ENCODE results near the gene SLMAP.
"Not testable (repeated sequence)": the region's sequence is repeated elsewhere in the genome, so short reads cannot be mapped to it uniquely, and the experiment has no call there.

SLMAP gene

DNA sequence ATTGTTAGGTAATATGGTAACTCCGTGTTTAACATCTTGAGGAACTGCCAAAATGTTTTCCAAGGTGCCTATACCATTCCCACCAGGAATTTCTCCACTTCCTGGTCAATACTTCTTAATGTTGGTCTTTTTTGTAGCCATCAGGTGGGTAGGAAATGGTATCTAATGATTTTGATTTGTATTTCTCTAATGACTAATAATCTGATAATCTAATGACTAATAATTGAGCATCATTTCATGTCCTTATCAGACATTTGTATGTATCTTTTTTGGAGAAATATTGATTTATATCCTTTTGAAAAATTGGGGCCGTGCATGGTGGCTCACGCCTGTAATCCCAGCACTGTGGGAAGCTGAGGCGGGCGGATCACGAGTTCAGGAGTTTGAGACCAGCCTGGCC is 38.8 kb downstream of the SLMAP start:
- TF ChIP-seq, protein P1, sequence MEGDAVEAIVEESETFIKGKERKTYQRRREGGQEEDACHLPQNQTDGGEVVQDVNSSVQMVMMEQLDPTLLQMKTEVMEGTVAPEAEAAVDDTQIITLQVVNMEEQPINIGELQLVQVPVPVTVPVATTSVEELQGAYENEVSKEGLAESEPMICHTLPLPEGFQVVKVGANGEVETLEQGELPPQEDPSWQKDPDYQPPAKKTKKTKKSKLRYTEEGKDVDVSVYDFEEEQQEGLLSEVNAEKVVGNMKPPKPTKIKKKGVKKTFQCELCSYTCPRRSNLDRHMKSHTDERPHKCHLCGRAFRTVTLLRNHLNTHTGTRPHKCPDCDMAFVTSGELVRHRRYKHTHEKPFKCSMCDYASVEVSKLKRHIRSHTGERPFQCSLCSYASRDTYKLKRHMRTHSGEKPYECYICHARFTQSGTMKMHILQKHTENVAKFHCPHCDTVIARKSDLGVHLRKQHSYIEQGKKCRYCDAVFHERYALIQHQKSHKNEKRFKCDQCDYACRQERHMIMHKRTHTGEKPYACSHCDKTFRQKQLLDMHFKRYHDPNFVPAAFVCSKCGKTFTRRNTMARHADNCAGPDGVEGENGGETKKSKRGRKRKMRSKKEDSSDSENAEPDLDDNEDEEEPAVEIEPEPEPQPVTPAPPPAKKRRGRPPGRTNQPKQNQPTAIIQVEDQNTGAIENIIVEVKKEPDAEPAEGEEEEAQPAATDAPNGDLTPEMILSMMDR (conservative IDR thresholded peaks at IDR 0.05; ENCODE audit: control insufficient read depth, insufficient read depth, low read depth, low read length): no peak
- no peak for DNase-seq (ENCODE audit: low read depth)
- H3K4me3 ChIP-seq (ENCODE audit: control insufficient read depth, low read depth, low read length): no peak overlapping the region

DNA sequence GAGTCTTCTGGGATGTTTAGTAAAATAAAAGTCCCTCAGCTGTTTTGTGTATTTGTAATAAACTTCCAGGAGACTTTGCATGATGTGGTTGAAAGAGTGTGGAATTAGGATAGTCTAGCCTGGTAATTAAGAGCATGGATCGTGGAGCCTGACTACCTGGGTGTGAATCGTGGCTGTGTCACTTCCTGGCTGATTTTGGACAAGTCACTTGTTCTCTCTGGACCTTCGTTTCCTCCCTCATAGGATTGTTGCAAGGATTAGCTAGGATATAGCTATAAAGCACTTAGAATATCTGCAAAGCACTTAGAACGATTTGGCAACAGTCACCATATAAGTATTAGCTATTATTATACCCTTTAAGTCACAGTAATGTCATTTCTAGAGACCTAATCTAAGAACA is 40.2 kb downstream of the SLMAP start:
- TF ChIP-seq, protein P1 (conservative IDR thresholded peaks at IDR 0.05; ENCODE audit: control insufficient read depth, insufficient read depth, low read depth, low read length): no peak
- no peak overlapping the region for H3K4me3 ChIP-seq (ENCODE audit: control insufficient read depth, low read depth, low read length)
- DNase-seq (ENCODE audit: low read depth): peak; percentile 32

DNA sequence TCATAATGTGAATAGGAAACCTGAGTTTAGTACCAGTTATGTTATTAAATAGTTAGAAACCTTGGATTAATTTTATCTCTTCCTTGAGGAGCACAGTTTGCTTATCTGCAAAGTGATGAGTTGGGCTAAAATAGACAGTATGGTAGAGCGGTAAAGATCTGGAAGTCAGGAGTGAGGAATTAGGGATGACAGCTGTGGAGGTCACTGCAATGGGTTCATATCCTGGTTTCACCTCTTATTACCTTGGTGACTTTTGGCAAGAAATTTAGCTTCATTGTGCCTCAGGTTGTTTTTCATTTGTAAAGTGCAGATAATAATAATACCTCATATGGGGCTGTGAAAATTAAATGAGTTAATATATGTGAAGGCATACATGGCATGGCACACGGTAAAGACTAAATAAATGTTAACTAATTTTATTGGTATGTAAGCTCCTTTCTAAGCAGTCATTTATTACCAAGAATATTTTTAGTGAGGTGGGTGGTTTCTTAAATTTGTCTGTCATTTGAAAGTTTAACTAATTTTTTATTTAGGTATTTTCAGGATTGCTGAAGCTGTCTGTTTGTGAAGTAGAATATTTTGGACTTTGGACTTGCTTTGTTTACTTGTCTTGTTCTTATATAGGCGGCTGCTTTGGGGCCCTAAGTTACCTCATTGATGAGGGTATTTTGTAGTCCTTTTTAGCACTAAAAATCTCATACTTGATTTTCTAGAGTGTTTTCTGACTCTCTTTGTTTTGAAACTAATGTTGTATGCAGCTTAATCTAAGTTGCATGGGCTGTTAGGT is 41.8 kb downstream of the SLMAP start:
- no peak for DNase-seq (ENCODE audit: low read depth)
- TF ChIP-seq, protein P1 (conservative IDR thresholded peaks at IDR 0.05; ENCODE audit: control insufficient read depth, insufficient read depth, low read depth, low read length): no peak
- H3K4me3 ChIP-seq (ENCODE audit: control insufficient read depth, low read depth, low read length): no peak overlapping the region

DNA sequence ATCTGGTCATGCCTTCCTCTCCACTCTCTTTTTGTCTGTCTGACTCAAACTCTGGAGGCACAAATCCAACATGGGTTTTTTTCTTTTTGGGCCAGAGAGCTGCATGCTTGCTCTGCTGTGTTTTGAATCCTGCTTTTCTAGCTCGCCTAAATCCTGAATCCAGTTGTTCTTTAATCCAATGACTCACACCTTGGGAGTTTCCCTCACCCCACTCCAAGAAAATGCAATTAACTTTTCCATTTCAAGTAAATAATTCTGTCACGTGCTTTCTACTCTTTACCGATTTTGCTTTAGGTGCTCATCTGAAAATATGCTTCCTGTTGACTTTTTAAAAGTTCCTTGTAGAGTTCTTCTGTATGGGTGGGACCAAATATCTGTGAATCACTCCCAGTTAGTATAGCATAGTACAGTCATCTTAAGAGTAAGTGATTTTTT is 47.6 kb downstream of the SLMAP start:
- peak overlapping the region; percentile 24 for H3K4me3 ChIP-seq (ENCODE audit: control insufficient read depth, low read depth, low read length)
- peak; percentile 96 for DNase-seq (ENCODE audit: low read depth)

DNA sequence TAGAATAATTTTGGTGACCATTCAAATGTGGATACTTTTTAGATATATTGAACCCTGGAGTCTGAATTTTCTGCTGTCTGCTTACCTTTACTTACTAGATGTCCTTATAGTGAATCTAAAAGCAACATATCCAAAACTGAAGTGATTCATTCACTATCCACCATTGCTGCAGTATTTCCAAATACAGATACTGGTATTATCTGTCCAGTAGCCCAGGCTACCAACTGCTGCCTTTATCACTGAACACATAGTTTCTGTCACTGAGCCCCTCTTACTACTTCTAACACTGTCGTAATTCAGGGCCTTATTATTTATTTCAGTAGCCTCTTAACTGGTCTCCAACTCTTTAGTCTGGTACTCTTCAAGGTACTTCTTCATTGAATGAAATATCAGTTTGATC is 49.2 kb downstream of the SLMAP start:
- no peak overlapping the region for H3K4me3 ChIP-seq (ENCODE audit: control insufficient read depth, low read depth, low read length)
- no peak for DNase-seq (ENCODE audit: low read depth)

More for the DNA sequence above, 47.6 kb downstream of the SLMAP start:
- TF ChIP-seq, protein P1 (conservative IDR thresholded peaks at IDR 0.05; ENCODE audit: control insufficient read depth, insufficient read depth, low read depth, low read length): no peak

DNA sequence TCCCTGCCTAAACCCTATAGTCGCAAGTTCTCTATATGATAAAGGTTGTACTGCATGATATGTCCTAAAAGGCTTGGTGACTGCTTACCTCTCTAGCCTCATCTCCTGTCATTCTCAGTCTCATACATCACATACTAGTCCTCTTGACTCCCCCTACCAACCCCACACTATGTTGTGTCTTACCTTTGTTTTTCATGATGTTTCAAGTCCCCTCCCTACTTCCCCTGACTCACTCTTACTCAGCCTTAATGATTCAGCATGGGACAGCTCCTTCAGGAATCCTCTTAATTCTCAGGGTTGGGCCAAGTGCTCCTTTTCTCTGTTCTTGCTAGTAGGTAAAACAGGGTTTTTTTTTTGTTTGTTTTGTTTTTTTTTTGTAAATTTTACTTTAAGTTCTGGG is 49.6 kb downstream of the SLMAP start:
- TF ChIP-seq, protein P1 (conservative IDR thresholded peaks at IDR 0.05; ENCODE audit: control insufficient read depth, insufficient read depth, low read depth, low read length): no peak
- no peak overlapping the region for H3K4me3 ChIP-seq (ENCODE audit: control insufficient read depth, low read depth, low read length)
- DNase-seq (ENCODE audit: low read depth): peak; percentile 91

More for the DNA sequence above, 49.2 kb downstream of the SLMAP start:
- TF ChIP-seq, protein P1 (conservative IDR thresholded peaks at IDR 0.05; ENCODE audit: control insufficient read depth, insufficient read depth, low read depth, low read length): no peak

DNA sequence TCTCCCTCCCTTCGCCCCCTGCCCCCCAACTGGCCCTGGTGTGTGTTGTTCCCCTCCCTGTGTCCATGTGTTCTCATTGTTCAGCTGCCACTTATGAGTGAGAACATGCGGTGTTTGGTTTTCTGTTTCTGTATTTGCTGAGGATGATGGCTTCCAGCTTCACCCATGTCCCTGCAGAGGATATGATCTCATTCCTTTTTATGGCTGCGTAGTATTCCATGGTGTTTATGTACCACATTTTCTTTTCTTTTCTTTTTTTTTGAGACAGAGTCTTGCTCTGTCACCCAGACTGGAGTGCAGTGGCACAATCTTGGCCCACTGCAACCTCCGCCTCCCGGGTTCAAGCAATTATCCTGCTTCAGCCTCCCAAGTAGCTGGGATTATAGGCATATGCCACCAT is 50.1 kb downstream of the SLMAP start:
- DNase-seq (ENCODE audit: low read depth): not testable (repeated sequence)

More for the DNA sequence above, 50.1 kb downstream of the SLMAP start:
- not testable (repeated sequence) for H3K4me3 ChIP-seq (ENCODE audit: control insufficient read depth, low read depth, low read length)

Measured in fibroblast of mammary gland (primary cell).